ENCODE data around the gene TBC1D20.

- no peak for TF ChIP-seq CTCF (IDR thresholded peaks at IDR 0.05)
- TF ChIP-seq POLR2A (IDR thresholded peaks at IDR 0.05), result no peak
These were observed 40.6 kb downstream of the TBC1D20 start for GRCh38 chr20:421685-422250.

Measured in Peyer's patch (tissue), 4 donors.